ENCODE data around the gene TRIM46. TPM values are rescaled to one million over a fixed set of nuclear protein-coding genes. Genes with fewer than 3 reads are reported as not detected.

The TRIM46 gene
- total and polyA plus RNA-seq, 9 of the 15 experiments (the other 6 are each of a cell fraction or from before 2014, with no cell fraction given), result 0.05 to 0.60 (median 0.16) TPM; not detected in 3

- TF ChIP-seq ASH1L (IDR thresholded peaks at IDR 0.05; ENCODE audit: borderline replicate concordance, low read depth, partially characterized antibody) (no peak), RAD51 (IDR thresholded peaks at IDR 0.05; ENCODE audit: borderline replicate concordance, low read depth) (peak; percentile 99), TAF9B (IDR thresholded peaks at IDR 0.05; ENCODE audit: partially characterized antibody) (no peak), DACH1 (IDR thresholded peaks at IDR 0.05; ENCODE audit: partially characterized antibody) (no peak), PRDM10 (IDR thresholded peaks at IDR 0.05; ENCODE audit: partially characterized antibody) (peak; percentile 93), RCOR1 (IDR thresholded peaks at IDR 0.05; ENCODE audit: borderline replicate concordance in 1 of 2, low read depth in 2 of 2, low read length in 2 of 2) (peak in 1 of 2 experiments; percentile 31; a peak in 1 of 4 replicates), NCOA6 (IDR thresholded peaks at IDR 0.05) (no peak), ZBTB49 (CRISPR knock-in tag; IDR thresholded peaks at IDR 0.05; ENCODE audit: borderline replicate concordance) (no peak), HMGXB4 (CRISPR knock-in tag; IDR thresholded peaks at IDR 0.05) (no peak), KDM2B (CRISPR knock-in tag; IDR thresholded peaks at IDR 0.05) (no peak), SMARCA4 (IDR thresholded peaks at IDR 0.05) (no peak; the same call in 1 of the 2 replicates), PURB (CRISPR knock-in tag; IDR thresholded peaks at IDR 0.05; ENCODE audit: low read depth) (no peak), FOXJ3 (CRISPR knock-in tag; IDR thresholded peaks at IDR 0.05) (no peak), ERF (CRISPR knock-in tag; IDR thresholded peaks at IDR 0.05) (no peak), ZNF184 (CRISPR knock-in tag; IDR thresholded peaks at IDR 0.05) (no peak), ETV1 (tag; conservative IDR thresholded peaks at IDR 0.05; ENCODE audit: low read depth) (peak; percentile 55), MAFK (IDR thresholded peaks at IDR 0.05; ENCODE audit: low read length) (no peak), ZKSCAN8 (CRISPR knock-in tag; IDR thresholded peaks at IDR 0.05) (no peak), ZNF436 (CRISPR knock-in tag; IDR thresholded peaks at IDR 0.05) (no peak)
These were observed 45.4 kb downstream of the TRIM46 start (continued) for GRCh38 chr1:155218854-155219591.
